ENCODE results near the gene CFTR.

GRCh38 chr7:117588352-117588794 lies 108.5 kb downstream of the CFTR start:
- TF ChIP-seq, protein P1, sequence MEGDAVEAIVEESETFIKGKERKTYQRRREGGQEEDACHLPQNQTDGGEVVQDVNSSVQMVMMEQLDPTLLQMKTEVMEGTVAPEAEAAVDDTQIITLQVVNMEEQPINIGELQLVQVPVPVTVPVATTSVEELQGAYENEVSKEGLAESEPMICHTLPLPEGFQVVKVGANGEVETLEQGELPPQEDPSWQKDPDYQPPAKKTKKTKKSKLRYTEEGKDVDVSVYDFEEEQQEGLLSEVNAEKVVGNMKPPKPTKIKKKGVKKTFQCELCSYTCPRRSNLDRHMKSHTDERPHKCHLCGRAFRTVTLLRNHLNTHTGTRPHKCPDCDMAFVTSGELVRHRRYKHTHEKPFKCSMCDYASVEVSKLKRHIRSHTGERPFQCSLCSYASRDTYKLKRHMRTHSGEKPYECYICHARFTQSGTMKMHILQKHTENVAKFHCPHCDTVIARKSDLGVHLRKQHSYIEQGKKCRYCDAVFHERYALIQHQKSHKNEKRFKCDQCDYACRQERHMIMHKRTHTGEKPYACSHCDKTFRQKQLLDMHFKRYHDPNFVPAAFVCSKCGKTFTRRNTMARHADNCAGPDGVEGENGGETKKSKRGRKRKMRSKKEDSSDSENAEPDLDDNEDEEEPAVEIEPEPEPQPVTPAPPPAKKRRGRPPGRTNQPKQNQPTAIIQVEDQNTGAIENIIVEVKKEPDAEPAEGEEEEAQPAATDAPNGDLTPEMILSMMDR (conservative IDR thresholded peaks at IDR 0.05; ENCODE audit: low read length) = no peak
- no peak for TF ChIP-seq EZH2phosphoT487 (IDR thresholded peaks at IDR 0.05; ENCODE audit: borderline replicate concordance)
